ENCODE measurements around the gene IBSP.

IBSP gene

DNA sequence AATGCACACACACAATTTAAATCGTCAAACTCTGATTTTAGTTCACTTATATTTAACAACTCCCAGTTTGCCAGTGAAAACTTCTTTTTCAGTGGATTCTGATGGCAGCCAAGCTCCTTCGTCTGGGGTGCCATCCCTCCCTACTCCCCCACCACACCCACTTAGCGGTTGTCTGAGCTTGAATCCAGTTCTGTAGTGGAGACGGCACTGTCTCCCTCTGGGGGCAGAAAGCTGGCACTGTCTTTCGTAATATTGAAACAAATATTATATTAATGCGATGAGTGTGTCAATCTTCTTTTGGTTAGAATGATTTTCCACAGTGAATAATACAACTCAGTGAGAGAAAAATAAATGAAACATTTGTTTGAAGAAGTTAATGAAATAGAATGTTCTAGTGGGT lies 38.9 kb downstream of the IBSP start:
- no peak for DNase-seq (ENCODE audit: low read depth in 2 of 2)

DNA sequence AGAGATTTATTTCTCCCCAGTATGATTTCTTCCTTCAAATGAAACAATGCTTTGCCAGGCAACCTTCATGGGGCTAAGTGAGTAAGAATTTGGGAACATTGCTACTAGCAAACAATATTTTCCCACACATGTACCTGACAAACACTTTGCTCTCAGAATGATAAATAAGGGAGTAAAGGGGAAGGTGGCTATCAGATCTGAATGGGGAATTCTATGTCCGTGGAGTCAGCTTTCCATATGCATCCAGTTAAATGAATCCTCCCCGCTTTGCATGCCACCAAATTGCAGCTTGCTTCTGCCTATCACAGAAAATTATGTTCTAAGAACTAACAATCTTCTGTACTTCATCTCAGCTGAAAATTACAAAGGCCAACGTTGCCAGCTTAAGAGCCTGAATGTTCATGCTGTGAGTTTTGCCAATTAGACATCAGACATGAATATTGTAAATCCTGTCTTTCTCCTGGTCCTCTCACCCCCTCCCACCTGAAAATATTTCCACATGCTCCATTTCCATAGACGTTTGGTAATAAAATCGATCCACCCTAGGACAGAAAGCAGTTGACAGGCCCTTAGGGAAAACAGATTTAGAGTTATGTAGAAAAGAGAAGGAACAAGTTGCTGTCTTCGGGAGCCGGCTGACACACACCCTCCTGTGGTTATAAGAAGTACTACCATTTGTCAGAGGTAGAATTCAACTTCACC lies 39.7 kb downstream of the IBSP start:
- DNase-seq (ENCODE audit: low read depth in 2 of 2) = no peak

DNA sequence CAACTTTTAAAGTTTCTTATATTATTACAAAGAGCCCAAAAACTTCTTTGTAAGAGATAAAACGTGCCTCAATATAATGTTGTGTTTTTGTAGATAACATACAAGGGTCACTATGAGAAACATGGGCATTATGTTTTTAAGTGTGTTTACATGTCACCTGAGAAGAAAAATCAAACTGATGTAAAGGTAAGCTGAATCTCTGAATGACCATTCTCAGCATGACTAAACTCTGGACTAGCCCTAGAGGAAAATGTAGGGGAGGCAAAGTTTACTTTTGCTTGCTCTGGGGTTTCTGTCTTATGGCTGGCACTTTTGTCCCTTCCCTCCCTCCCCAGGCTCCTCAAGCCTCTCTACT lies 40.2 kb downstream of the IBSP start:
- DNase-seq (ENCODE audit: low read depth in 2 of 2) = no peak

DNA sequence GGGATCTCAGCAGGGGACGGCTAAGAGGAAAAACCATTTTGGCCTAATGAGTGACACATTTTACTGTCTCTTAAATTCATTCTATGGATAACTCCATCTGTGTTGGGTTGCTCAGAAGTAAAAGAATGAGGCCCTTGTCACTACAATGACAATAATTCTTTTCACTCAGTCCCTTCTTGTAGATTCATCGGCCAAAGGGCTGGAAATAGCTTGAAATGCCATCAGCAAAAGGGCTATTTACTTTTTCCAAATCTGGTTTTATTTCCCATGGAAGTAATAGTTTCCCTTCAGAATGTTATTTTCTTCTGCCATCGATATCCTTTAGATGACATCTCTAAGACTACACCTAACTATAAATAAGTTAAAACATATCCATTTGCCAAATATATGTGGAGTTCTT lies 40.8 kb downstream of the IBSP start:
- DNase-seq (ENCODE audit: low read depth in 2 of 2) = no peak

DNA sequence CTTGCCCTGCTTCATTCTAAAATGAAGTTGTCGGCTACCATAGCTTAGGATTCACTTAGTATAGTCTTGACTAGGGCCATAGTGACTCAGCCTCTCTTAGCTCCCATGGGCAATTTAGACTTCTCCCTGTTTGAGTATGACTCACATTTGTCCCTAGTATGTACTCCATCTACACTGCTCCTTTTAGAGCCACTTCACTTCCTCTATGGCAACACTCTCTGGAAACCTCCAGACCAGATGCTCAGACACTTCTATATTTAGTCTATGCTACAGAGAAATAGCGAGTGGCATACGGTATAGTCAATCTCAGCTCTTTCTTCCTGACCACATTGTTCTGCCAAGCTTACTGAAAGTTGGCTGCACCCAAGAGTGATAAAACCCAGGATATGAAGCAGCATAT lies 44.6 kb downstream of the IBSP start:
- no peak for DNase-seq (ENCODE audit: low read depth in 2 of 2)

DNA sequence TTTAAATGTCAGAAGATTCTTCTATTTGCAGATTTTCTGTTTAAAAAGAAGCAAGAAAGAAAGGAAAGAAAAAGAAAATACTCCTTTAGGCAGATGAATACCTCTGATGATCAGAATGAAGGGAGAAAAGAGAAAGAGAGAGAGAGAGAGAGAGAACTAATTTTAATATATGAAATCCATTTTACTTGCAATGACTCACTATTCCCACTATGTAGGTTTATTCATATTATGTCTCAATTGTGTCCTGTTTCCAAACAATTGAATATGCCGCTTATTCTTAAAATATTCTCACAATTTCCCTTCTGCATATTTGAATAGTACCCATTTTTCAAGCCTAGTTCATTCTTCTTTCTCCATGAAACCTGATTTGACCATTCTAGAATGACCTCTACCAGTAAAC lies 45.1 kb downstream of the IBSP start:
- DNase-seq (ENCODE audit: low read depth in 2 of 2) = no peak

DNA sequence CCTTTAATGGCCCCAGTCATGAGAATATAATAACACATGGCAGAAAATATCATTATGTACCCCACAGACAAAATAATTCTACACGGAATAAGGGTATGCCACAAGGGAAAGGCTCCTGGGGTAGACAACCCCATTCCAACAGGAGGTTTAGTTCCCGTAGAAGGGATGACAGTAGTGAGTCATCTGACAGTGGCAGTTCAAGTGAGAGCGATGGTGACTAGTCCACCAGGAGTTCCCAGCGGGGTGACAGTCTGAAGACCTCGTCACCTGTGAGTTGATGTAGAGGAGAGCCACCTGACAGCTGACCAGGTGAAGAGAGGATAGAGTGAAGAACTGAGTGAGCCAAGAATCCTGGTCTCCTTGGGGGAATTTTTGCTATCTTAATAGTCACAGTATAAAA lies 46.9 kb downstream of the IBSP start:
- no peak for DNase-seq (ENCODE audit: low read depth in 2 of 2)

DNA sequence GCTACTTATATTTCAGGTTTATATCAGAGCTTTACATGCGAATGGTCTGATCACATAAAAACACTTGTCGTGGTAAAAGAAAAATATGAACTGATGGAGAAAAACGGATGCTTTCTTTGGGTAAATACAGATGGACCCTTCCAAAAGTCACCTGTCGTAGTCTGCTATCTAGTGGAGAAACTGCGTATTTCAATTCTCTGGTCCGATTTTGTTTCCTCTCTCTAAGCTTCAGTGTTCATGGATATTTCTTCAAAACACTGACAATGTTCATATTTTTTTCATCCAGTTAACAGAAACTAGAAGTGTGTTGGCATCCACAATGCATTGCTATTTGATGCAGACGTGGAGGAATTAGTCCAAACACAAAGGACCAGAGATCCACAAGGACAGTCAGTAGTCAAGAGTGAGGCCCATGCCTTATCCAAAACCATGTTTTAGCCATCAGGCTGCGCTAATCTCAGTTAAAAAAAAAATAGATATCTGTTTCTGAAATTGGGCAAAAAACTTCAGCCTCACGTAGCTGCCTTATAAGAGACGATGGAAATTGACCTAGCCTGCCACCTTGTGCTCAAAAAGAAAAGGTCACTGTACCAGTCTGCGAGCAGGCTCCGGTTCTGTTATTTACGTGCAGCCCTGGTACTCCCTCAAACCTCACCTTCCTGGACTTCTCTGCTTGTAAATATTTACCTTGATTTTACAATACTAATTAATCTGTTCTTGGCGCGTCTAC lies 49.4 kb downstream of the IBSP start:
- DNase-seq (ENCODE audit: low read depth in 2 of 2) = no peak

DNA sequence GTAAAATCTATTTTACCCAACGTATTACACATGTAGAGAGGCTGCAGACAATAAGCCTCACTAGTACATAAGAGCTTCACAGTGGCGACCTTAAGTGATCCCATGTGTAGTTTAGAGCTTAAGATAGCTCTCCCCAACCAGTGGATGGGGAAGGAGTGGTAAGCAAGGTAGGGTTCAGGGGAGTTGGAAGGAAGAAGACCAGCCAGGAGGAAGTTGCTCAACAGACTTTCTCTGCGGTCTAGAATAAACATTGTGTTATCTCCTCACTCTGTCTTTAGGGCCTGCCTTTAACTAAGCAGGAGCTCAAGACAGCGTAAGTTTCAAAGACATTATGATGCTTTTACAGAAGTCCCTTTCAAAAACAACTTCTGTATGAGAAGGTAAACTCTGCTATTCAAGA lies 50.3 kb downstream of the IBSP start:
- DNase-seq (ENCODE audit: low read depth in 2 of 2) = no peak

DNA sequence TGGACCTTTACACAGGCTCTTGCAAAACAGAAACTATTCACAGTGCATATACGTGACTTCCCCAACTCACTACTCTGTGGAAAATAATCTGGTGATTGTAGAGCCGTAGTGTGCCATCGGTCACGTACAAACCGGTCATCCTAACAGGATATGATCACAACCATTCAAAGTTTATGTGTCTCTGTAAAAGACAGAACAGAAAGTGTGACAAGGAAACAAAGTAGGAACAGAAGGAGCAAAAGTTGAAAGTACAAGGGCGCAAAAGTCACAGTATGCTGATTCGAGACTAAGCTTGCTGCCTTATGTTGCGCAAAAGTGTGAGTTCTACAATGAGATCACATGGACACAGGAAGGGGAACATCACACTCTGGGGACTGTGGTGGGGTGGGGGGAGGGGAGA lies 52.0 kb downstream of the IBSP start:
- DNase-seq (ENCODE audit: low read depth in 2 of 2) = no peak

DNA sequence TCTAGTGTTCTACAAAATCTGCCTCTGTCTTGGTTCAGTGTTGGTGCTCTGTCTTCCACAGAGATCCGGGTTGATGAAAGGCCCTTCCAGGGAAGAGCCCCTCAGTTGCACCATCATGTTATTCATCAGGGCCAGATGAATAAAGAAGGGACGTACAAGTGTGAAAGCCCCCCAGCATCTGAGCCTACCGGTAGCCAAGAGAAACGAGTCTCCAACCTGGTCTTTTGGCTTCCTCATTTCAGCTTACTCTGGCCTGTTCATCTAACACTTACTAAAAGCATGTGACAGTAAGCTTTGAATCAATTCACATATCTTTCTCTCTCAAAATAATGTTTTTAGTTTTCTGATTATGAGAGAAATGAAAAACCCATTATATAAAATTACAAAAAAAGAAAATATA lies 52.6 kb downstream of the IBSP start:
- DNase-seq (ENCODE audit: low read depth in 2 of 2) = no peak

DNA sequence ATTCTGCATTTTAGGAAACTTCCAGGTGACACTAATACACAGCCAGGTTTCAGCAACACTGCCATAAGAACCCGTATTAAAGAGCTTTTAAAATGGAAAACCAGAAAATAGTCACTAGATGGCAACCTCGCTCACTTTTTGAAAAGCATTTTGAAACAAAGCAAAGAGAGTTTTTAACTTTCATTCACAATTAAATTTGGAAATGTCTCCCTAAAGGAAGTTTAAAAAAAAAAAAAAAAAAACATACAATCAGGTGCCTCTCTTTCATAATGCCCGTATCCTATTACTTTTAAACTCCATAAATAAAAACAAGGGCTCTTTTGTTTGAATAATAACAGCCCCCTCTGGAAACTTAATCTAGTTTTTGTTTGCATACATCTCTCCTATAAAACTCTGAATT lies 53.8 kb downstream of the IBSP start:
- DNase-seq (ENCODE audit: low read depth in 2 of 2) = no peak

DNA sequence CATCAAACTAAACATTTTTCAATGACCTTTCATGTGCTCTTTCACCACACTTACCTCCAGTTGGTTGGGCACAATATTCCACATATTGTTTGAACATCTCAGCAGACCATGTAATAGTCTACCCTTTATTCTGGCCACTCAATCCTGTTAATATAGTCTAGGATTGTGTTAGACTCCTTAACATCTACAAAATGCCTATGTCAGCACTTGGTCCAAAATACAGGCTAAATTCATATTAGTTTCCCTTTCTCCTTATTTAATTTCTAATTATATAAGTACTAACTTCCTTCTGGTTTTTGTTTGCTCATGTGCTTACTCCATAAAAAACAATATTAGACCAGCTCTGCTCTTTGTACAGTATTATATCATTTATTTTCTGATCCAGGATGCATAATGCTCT lies 54.5 kb downstream of the IBSP start:
- no peak for DNase-seq (ENCODE audit: low read depth in 2 of 2)

DNA sequence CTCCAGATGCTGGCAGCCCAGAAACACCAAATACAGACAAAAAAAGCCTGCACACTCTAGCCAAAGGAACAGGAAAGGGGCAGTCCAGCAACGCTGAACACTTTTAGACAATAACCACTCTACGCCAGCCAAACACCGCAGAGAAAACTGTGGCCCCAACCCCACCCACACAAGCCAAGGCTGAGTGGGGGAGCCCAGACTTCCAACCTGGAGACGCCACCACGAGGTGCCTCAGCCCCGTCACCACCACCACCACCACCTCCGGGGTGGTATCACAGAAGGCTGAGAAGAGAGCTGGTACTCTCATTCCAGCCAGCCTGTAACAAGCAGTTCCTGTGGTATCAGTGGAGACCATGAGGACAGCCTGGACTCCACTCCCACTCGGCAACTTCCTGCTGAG lies 56.2 kb downstream of the IBSP start:
- DNase-seq (ENCODE audit: low read depth in 2 of 2) = no peak

DNA sequence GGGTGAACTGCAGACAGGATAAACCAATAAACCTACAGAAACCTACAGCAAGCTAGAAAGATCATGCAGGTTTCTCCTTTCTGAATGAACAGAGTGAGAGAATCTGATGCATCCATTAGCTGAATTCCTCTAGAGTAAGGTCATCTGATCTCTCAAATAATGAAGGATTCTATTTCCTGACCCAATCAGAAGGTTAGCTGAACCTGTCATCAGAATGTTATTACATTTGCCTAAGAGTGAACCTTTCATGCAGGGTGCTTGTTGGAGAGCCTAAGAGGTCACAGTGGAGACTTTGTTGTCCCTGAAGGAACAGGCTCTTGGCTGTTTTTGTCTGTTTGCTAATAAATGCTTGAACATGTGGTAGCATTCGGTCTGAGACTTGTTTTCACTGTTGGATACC lies 57.5 kb downstream of the IBSP start:
- DNase-seq (ENCODE audit: low read depth in 2 of 2) = no peak

DNA sequence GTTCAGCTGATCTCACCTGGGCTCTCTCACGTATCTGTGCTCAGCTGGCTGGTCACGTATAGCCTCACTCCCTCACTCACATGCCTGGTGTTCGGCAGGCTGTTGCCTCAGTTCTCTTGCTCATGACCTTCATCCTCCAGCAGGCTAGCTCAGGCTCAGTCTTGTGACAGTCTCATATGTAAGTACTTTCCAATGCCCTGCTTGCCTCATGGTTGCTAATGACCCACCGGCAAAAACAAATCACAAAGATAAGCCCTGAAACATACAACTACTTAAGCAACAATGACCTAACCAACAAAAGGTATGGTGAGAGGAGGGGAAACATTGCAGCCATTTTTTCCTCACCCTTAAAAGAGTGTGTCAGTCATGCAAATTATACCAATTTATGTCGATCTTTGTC lies 58.4 kb downstream of the IBSP start:
- no peak for DNase-seq (ENCODE audit: low read depth in 2 of 2)

All from stimulated activated CD8-positive, alpha-beta memory T cell treated with anti-CD3 and anti-CD28 coated beads, Interleukin-7, amount 100 ng/mL, for 4 hours (primary cell).